Sigmoid colon (tissue), 4 donors: ENCODE data around the gene TMCC3.

Experiments
- CTCF ChIP-seq, 4 experiments: fragments of 450-650 bp in 3 of 4; fragments of 200-600 bp in 1 of 4; IDR thresholded peaks; one replicate each; pipeline ENCODE4 v1.5.1; 2016 to 2019; ENCODE audit warnings: antibody characterized with exemption in 4 of 4, mild to moderate bottlenecking in 3 of 4, moderate library complexity in 2 of 4
- EP300 ChIP-seq, 4 donors: sonication (generic); formaldehyde crosslinking; IDR thresholded peaks; one replicate each; pipeline ENCODE4 v1.6.1; 2017; ENCODE audit warnings: antibody characterized with exemption in 4 of 4

- TF ChIP-seq EP300 (IDR thresholded peaks at IDR 0.05) (no peak), CTCF (IDR thresholded peaks at IDR 0.05) (no peak)
These were observed 28.0 kb upstream of the TMCC3 start for GRCh38 chr12:94678379-94678778.
